ENCODE results near the gene PTCD2. TPM values are rescaled to one million over a fixed set of nuclear protein-coding genes. Genes with fewer than 3 reads are reported as not detected.
"Not testable (repeated sequence)": the region's sequence is repeated elsewhere in the genome, so short reads cannot be mapped to it uniquely, and the experiment has no call there.

PTCD2 gene
- polyA plus RNA-seq, 12 donors: 4.7 to 13.2 (median 10.4) TPM; not detected in 1

DNA sequence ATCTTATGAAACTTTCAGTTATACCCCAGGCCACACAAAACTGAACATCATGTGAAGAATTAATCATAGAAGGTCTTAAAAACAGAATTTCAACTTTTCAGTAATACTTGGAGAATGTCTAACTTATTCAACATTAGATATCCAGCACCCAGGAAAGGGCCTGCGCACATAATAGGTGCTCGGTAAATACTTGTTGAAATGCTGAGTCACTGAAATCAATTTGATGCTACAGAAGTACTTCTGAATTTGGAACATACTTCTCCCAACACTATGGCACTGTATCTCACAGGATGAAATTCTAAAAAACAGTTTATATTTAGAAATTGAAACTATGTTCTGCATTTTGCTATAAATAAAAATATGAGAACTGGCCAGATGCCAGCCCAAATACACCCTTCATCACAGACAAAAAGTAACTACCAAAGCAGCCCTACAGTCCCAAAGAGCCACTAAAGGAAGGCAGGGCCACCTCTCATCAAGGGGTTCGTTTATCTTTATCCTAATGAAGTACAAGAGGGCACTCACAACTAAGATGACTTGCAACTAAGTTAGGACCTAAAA, 26.6 kb upstream of the PTCD2 start:
- no peak for DNase-seq

DNA sequence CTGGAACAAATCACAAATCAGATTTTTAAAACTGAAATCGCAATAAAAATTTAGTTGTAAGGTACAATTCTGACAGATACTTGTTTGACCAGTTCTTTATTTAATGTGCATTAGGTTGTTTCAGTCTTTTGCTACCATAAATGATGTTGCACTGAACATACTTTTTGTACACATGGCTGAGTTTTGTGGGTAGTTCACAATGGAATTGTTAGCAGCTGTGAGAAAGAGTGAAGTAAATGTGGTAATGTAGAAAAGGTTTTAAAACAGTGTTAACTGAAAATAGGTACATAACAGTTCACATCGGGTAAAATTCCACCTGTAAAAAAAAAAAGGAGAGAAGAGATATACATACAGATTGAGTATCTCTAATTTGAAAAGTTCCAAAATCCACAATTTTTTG, 25.7 kb upstream of the PTCD2 start:
- DNase-seq: no peak

DNA sequence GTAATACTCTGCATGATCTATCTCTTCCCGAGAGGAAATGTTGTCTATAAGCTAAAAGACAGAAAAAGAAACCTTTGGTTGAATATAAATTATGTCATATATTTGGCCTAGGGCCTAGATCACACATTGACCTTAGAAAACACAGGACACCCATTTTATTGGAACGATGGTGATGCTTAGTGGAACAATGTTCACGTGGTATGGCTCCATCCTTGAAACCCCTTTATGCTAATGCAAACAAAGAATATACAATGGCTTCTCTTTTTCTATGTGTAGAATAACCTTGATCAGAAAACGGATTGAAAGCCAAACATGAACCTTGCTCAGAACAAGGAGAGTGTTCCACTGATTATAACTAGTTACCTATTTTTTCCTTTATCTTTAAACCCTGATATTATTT, 24.6 kb upstream of the PTCD2 start:
- DNase-seq: no peak

DNA sequence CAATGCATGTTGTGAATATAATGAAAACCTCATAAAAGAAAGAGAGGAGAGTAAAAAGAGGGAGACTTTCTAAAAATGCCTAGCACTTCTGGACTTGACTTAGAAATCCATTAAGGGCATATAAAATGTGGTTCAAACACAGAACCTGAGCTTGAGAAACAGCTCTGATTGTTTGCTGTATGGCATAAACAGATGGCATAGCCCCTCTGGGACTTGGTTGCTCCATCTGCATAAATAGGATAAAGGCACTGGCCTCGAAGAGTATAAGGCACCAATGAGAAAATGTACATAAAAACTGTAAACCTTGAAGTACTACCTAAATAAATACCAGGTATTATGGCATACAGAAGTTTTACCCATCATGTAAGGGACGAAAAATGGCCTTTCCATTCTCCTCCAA, 23.9 kb upstream of the PTCD2 start:
- no peak for DNase-seq

DNA sequence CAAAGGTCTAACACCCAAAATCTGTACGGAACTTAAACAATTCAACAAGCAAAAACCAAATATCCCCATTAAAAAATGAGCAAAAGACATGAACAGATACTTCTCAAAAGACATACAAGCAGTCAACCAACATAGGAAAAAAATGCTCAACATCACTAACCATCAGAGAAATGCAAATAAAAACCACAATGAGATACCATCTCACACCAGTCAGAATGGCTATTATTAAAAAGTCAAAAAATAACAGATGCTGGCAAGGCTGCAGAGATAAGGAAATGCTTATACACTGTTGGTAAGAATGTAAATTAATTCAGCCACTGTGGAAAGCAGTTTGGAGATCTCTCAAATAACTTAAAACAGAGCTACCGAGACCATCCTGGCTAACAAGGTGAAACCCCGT, 22.0 kb upstream of the PTCD2 start:
- not testable (repeated sequence) for DNase-seq

DNA sequence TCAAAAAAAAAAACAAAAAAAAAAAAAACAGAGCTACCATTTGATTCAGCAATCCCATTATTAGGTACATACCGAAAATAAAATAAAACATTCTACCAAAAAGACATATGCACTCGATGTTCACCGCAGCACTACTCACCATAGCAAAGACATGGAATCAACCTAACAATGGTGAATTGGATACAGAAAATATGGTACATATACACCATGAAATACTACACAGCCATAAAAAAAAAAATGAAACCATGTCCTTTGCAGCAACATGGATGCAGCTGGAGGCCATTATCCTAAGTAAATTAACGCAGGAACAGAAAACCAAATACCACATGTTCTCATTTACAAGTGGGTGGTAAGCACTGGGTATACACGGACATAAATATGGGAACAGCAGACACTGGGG, 21.5 kb upstream of the PTCD2 start:
- DNase-seq: no peak

DNA sequence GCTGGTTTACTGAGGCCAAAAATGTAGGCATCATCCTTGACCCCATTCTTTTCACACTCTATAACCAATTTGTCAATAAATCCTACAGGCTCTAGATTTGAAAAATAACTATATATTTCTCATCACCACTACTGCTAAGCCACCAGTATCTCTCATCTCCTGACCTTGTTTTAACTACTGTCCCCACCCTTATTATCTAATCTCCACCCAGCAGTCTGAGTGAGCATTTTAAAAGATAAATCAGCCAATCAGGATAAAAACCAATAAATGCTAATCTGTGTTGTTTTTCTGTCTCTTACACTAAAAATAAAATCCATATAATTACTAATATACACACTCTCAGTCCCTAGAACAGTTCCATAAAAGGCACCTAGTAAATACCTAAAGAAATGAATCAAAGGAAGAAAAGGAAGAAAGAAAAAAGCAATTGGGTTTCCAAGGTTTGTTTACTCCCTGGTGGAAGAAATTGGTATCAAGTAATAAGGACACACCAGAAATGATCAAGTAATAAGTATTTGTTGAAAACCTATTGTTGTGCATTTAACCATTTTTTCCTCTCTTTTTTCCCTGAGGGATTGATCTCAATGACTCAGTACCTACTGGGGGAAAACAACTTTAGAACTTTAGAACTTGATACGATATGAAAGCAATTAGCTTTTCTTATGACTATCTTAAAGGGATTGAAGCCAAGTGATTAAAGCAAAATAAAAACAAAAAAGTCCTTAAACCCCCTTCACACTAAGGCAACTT, 19.4 kb upstream of the PTCD2 start:
- DNase-seq: no peak

DNA sequence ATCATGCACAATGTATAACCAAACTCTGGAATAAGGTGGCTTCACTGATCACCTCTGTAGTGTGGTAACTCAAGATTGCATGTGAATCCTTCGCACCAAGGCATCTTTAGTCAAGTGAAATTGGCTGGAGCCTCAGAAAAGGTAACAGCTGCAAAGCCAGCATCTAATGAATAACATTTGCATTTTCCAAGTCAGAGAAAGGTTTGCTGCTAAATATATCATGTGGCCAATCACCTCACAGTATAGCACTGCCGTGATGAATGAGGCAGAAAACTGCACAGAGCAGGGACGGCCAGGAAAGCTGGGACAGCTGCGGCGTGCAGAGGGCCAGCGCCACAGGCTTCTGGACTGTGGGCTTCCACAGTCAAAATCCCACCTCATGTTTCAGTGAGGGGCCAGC, 18.6 kb upstream of the PTCD2 start:
- no peak for DNase-seq

DNA sequence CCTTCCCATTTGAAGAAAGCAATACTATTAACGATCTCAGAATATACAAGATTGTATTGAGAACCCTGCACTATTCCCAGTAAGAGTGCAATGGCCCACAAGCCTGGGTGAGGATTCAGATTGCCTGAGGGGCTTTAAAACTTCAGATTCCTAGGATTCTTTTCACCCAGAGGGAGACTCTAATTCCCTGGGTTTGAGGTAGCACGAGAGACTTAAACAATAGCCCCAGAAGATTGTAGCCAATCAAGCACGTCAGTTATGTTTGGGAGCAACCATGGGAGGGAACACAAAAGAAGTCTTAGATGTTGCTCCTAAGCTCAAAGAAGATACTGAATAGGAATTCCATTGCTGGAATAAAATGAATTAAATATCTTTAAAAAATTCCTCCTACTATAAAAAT, 18.0 kb upstream of the PTCD2 start:
- DNase-seq: no peak

DNA sequence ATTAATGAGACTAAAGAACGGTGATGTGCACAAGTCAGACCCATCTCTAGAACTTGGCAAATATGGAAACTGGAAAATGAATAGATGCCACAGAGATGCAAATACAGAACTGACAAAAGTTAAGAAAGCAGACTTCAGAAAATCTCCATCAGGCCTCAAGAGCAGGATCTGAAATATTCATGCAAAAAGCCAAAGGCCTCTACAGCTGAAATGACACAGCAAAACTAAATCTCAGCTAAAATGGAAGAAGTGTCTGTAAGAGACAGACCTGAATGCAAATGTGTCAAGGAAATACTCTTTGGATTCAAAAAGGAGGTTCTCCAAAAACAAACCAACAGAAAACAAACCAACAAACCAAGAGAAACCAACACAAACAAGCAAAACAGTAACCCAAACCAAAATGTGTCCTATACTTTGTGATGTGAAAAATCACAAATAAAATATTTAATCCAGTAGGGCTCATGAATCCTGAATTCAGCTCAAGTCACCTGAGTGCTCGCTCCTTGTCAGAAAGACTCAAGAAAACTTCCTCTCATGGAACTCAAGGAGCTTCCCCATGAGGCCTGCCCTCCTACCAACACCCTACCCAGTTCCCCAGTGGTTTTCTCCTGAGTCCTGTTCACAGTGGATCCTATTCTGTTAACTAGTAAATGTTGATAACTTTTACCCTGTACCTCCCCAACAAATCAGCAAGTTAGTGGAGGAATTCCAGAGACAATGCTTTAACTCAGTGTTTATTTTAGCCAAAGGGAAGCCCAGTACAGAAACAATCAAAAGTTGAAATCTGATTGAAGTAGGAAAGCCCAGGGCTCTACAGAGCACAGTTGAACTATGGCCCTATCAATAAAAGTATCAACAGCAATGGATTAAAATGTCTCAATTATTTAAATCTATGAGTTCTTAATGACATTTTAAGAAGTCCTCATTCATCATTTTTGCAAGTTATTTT, 14.7 kb upstream of the PTCD2 start:
- no peak for DNase-seq

DNA sequence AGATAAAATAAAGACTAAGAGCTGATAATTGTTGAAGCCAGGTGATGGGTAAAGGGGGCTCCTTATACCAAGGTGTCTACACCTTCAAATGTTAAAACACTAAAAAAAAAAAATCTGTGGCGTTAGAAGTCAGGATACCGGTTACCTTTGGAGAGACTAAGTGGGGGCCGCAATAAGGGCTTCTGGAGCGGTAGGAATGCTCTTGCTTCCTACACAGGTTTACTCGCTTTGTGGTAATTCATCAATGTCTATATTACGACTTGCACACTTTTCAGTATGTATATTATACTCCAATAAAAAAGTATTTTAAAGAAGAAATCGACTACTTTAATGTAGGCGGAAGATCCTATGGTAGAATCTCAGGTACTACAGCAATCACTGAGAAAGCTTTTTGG, 12.6 kb upstream of the PTCD2 start:
- no peak for DNase-seq

DNA sequence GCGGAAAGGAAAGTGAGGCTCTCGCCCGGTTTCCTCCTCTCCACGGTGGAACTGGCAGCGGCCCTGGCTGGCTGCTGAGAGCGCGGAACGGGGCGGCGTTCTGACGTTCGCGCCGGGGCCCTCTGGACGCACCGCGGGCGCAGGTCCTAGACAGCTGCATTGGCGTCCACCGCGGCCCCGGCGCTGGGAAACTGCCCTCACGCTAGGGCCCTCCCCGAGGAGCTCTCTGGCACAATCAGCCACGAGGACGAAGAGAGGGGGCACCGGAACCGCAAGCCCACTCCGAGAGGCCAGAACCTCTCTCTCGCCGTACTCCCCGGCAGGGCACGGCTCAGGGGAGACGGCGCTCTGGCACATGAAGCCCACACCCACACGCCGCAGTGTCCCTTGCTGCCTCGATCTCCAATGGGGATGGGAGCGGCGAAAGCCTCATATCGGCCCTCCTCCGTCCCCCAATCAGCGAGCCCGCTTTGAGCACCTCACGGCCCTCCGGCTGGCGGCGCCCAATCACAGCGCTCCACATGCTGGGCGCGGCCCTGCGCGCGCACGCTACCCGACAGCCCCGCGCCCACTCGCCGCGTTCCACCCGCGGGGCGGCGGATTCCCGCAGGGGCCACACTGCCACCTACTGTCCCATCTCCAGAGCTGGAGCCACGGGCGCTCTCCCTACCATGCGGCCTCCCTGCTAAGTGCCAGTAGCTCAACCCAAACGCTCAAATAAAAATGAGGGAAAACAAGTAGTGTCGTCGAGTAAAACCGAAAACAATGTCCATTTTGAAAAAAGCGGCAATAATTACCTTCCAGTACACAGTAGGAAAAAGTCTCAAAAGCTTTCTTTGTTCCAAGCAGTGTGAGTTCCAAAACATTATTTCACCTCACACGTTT, 12.0 kb upstream of the PTCD2 start:
- DNase-seq: peak; percentile 96

DNA sequence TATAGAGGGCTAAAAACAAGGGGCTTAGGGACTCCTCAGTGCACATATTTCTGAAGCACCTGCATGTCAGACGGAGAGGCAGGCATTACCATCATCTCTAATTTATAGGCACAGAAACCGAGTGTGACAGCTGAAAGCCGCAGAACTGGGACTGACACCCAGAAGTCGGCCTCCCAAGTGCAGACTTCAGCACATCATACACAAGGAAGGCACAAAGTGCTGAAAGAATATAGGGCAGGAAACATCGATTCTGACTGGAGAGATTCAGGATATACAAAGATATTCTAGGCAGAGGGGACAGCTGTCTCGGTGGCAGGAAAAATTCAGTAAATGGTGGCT, 11.4 kb upstream of the PTCD2 start:
- no peak for DNase-seq

DNA sequence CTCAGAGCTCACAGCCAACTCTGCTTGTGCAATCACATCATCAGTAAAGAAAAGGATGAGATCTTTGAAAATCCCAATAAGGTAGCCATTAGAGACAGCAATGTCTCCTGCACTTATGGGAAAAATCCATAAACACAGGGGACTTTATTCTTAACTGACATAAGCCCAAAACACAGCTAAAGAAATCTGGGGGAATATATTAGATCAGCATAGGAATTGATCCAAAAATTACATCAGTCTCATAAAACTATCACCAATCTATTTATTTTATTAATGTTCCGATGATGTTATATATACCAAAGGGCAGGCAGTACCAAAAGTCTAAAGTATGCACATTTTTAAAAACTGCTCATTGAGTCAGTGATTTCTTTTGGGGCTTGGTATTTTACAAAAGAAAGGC, 7.0 kb upstream of the PTCD2 start:
- peak; percentile 14 for DNase-seq

DNA sequence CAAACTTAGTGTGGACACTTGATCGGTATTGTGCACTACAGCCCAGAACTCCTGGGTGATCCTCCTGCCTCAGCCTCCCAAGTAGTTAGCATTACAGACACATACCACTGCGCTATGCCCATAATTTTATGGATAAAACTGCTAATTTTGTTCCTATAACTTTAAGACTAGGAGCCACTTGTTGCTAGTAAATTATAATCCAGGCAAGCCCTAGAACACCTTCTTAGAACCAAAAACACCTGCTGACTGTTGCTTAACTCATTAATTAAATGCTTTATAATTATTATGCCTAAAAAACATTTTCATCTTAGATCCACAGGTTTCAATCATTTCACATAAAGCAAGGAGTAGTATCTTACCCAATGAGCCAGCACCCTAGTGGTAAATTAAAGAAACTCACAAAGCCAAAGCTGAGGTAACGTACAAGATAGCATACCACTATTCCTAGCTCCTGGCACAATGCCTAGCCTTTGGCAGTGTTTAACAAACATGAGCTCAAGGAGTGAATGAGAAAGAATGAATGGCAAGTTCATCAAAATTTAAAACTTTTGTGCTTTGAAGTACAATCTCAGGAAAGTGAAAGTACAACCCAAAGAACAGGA, 5.5 kb upstream of the PTCD2 start:
- DNase-seq: no peak

DNA sequence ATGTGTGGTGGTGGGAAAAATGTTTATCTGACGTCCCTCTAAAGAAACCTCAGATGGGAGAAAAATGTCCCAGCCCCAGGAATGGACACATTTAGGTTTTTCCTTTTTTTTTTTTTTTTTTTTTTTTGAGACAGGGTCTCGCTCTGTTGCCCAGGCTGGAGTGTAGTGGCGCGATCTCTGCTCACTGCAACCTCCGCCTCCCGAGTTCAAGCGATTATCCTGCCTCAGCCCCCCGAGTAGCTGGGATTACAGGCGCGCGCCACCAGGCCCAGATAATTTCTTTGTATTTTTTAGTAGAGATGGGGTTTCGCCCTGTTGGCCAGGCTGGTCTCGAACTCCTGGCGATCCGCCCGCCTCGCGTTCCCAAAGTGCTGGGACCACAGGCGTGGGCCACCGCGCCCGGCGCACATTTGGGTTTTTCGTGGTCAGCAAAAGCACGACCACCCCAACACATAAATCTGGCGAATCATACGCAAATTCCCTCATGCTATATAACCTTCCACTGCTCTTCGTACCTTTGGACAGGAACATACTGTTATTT, 668 bp upstream of the PTCD2 start:
- not testable (repeated sequence) for DNase-seq

DNA sequence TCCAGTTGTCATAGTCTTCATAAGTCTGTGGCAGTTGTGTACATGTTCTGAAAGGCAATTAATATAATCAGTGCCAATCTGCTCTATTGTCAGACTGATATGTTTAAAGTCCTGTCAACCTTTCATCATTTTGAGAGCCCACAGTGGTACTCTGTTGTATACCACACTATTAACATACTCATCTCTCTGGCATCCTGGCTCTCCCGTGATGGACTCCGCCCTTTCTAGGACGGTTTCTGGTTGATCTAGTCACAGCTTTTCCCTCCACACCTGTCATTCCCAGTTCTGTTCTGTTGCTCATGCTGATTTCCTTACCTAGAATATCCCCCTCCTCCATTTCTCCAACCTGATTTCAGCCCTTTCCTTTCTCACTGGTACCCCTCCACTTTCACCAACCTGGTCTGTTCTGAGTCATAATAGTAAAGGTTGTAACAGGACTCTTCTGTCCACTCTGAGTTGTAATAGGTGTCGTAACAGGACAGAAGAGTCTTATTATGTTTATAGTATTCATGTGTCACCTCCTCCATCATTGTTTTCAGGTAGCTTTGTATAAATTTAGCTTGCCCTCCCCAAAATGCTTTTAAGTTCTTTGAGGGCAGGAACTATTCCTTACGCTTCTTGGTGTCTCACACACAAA, 4.1 kb downstream of the PTCD2 start:
- DNase-seq: no peak

DNA sequence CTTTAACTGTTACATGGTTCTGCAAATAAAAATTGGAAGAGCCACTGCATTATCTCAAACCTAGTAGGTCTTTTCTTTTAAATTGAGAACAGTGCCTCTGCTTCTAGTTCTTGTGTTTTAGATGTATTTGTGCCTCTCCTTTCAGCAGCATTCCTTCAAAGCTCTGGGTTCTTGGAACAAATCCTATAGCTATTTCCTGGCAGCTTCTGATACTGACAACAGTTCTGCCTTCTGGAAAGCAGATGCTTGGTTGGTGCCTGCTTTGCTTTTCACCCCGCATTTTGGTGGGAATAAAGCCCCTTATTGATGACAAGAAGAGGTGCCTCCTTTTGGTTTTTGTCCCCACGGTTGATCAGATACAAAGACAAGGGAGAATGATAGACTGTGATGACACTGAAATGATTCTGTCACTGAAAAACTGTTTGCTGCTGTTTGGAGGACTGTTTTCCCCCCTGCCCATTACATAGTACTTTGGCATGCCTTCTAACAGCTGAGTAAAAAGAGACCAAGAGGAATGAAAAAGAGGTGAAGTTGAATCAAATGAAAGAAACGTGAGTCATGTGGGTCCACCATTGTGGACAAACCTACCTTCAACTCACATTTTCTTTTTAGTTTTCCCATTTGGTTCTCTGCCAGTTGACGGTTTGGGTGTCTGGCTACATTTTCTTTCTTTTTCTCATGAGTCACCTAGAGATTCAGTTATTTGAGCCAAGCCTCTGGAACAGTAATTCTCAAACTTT, 5.6 kb downstream of the PTCD2 start:
- peak; percentile 15 for DNase-seq

DNA sequence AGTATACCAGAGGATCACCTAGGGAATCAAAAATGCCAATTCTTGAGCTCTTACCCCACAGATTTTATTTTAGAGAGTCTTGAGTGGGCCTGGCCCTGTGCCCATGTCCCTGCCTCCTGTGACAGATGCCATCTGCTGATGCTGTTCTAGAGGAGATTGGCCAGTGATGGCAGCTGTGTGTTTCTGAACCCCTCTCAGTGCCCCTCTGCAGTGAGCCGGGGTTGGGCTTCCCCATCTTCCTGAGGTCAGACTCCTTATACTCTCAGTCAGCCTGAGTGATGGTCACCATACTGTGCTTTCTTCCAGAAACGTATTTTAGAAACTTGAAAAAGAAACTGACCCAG, 6.1 kb downstream of the PTCD2 start:
- no peak for DNase-seq

DNA sequence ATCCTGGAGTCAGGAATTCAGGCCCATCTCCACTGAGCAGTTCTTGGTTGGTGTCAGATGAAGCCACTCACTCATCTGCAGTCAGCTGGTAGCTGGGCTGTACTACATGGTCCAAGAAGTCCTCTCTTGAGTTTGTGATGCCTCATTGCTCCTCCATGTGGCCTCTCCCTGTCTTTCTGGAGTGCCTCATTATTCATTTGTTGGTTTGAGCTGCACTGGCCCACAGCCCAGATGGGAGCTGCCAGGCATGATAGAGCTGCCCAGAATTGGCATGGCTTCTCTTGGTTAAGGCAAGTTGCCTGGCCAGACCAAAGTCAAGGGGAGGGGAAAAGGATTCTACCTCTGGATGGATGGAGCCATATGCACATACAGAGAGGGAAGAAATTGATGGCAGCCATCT, 8.0 kb downstream of the PTCD2 start:
- no peak for DNase-seq

Data from muscle of arm (tissue), 12 donors.